ENCODE data around the gene MAPKAP1.

DNA sequence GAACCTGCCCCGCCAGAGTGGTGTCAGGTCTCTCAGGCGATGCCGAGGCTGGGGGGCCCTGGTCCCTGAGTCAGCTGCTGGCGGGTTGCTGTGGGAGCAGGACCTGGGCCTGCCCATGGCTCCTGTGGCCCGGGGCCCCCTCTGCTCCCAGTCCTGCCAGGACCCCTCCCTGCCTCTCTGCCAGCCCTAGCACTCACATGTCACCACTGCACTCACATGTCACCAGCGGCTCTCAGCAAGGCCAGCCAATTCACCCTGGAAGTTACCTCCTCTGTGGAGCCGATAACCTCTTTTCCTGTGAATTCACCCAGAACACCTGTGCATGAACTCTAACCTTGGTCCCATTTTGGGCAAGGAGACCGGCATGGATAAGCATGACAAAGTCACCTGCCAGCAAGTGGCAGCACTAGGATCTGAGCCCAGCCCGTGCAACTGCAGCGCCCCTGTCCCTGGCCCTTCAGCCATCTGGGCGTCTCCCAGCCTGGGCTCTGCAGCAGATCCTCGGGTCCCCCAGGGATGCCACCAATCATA is 275.2 kb downstream of the MAPKAP1 start:
- TF ChIP-seq, protein P1, sequence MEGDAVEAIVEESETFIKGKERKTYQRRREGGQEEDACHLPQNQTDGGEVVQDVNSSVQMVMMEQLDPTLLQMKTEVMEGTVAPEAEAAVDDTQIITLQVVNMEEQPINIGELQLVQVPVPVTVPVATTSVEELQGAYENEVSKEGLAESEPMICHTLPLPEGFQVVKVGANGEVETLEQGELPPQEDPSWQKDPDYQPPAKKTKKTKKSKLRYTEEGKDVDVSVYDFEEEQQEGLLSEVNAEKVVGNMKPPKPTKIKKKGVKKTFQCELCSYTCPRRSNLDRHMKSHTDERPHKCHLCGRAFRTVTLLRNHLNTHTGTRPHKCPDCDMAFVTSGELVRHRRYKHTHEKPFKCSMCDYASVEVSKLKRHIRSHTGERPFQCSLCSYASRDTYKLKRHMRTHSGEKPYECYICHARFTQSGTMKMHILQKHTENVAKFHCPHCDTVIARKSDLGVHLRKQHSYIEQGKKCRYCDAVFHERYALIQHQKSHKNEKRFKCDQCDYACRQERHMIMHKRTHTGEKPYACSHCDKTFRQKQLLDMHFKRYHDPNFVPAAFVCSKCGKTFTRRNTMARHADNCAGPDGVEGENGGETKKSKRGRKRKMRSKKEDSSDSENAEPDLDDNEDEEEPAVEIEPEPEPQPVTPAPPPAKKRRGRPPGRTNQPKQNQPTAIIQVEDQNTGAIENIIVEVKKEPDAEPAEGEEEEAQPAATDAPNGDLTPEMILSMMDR (IDR thresholded peaks at IDR 0.05), result no peak
- TF ChIP-seq POLR2A (IDR thresholded peaks at IDR 0.05), result no peak

Measured in stomach (tissue), 4 donors.